ENCODE data around the gene DACH2.
"Not testable (repeated sequence)": the region's sequence is repeated elsewhere in the genome, so short reads cannot be mapped to it uniquely, and the experiment has no call there.

The DACH2 gene

GRCh38 chrX:86148024-86148511 lies at the start of gene DACH2:
Gene DACH2 (plus strand): TSS chrX:86148451.
- no peak for DNase-seq

- no peak for DNase-seq
Observed at GRCh38 chrX:86102341-86102740, 45.9 kb upstream of the DACH2 start.

- no peak for DNase-seq
Observed at GRCh38 chrX:86103061-86103460, 45.2 kb upstream of the DACH2 start.

GRCh38 chrX:86104526-86104925 lies 43.7 kb upstream of the DACH2 start:
- DNase-seq = no peak

- no peak for DNase-seq
Observed at GRCh38 chrX:86121916-86122315, 26.3 kb upstream of the DACH2 start.

GRCh38 chrX:86133761-86134160 lies 14.5 kb upstream of the DACH2 start:
- no peak for DNase-seq

GRCh38 chrX:86137071-86137470 lies 11.2 kb upstream of the DACH2 start:
- no peak for DNase-seq

GRCh38 chrX:86141786-86142185 lies 6.5 kb upstream of the DACH2 start:
- no peak for DNase-seq

- no peak for DNase-seq
Observed at GRCh38 chrX:86146102-86146501, 2.1 kb upstream of the DACH2 start.

- no peak for DNase-seq
Observed at GRCh38 chrX:86148594-86148993, 343 bp downstream of the DACH2 start.

GRCh38 chrX:86149119-86149518 lies 868 bp downstream of the DACH2 start:
- DNase-seq = no peak

GRCh38 chrX:86154553-86154952 lies 6.3 kb downstream of the DACH2 start:
- no peak for DNase-seq

GRCh38 chrX:86171366-86171765 lies 23.1 kb downstream of the DACH2 start:
- DNase-seq = no peak

- no peak for DNase-seq
Observed at GRCh38 chrX:86178906-86179305, 30.7 kb downstream of the DACH2 start.

GRCh38 chrX:86181325-86181724 lies 33.1 kb downstream of the DACH2 start:
- DNase-seq = not testable (repeated sequence)

GRCh38 chrX:86192827-86193226 lies 44.6 kb downstream of the DACH2 start:
- DNase-seq = no peak

GRCh38 chrX:86194758-86195157 lies 46.5 kb downstream of the DACH2 start:
- no peak for DNase-seq

GRCh38 chrX:86195343-86195742 lies 47.1 kb downstream of the DACH2 start:
- DNase-seq = no peak

- DNase-seq = no peak
Observed at GRCh38 chrX:86197815-86198214, 49.6 kb downstream of the DACH2 start.

- no peak for DNase-seq
Observed at GRCh38 chrX:86210772-86211171, 62.5 kb downstream of the DACH2 start.

- no peak for DNase-seq
Observed at GRCh38 chrX:86215260-86215659, 67.0 kb downstream of the DACH2 start.

GRCh38 chrX:86237482-86237881 lies 89.2 kb downstream of the DACH2 start:
- DNase-seq = no peak

GRCh38 chrX:86241547-86241946 lies 93.3 kb downstream of the DACH2 start:
- DNase-seq = no peak

GRCh38 chrX:86263526-86263925 lies 115.3 kb downstream of the DACH2 start:
- no peak for DNase-seq

GRCh38 chrX:86295293-86295692 lies 147.0 kb downstream of the DACH2 start:
- DNase-seq = no peak

GRCh38 chrX:86322913-86323312 lies 174.7 kb downstream of the DACH2 start:
- DNase-seq = no peak
